Parathyroid adenoma (tissue), 2 donors: ENCODE results near the gene SERPINB6.
"Not testable (repeated sequence)": the region's sequence is repeated elsewhere in the genome, so short reads cannot be mapped to it uniquely, and the experiment has no call there.

Experiments
- H2AFZ ChIP-seq: fragments of 300-600 bp; sonication (generic); one replicate; pipeline ENCODE4 v1.7.0; 2017; ENCODE audit warnings: antibody characterized with exemption, mild to moderate bottlenecking
- H3K27ac ChIP-seq: fragments of 300-600 bp; sonication (generic); one replicate; pipeline ENCODE4 v1.7.0; 2017
- H3K27me3 ChIP-seq: fragments of 300-600 bp; sonication (generic); one replicate; pipeline ENCODE4 v1.7.0; 2017; ENCODE audit warnings: low read length; ENCODE audit not compliant: control insufficient read depth, insufficient read depth
- H3K36me3 ChIP-seq: fragments of 300-600 bp; sonication (generic); one replicate; pipeline ENCODE4 v1.7.0; 2017; ENCODE audit warnings: low read length; ENCODE audit not compliant: control insufficient read depth, insufficient read depth
- H3K4me1 ChIP-seq: fragments of 300-600 bp; sonication (generic); one replicate; pipeline ENCODE4 v1.7.0; 2017; ENCODE audit warnings: control low read depth
- H3K4me2 ChIP-seq: fragments of 300-600 bp; sonication (generic); one replicate; pipeline ENCODE4 v1.7.0; 2017; ENCODE audit warnings: low read length
- H3K4me3 ChIP-seq: fragments of 300-600 bp; sonication (generic); one replicate; pipeline ENCODE4 v1.7.0; 2017; ENCODE audit warnings: low read depth, low read length
- H3K79me2 ChIP-seq: fragments of 300-600 bp; sonication (generic); one replicate; pipeline ENCODE4 v1.7.0; 2017; ENCODE audit warnings: control low read depth
- H3K9ac ChIP-seq: fragments of 300-600 bp; sonication (generic); one replicate; pipeline ENCODE4 v1.7.0; 2017; ENCODE audit warnings: mild to moderate bottlenecking
- H3K9me3 ChIP-seq: fragments of 300-600 bp; sonication (generic); one replicate; pipeline ENCODE4 v1.7.0; 2017; ENCODE audit warnings: low read length; ENCODE audit not compliant: control insufficient read depth
- TF ChIP-seq, protein P1 (sequence below): fragments of 300-600 bp; sonication (generic); IDR thresholded peaks from one replicate; pipeline ENCODE4 v1.7.0; 2017; ENCODE audit warnings: antibody characterized with exemption, mild to moderate bottlenecking
- donor health status: primary hyperparathyroidism.

The SERPINB6 gene

DNA sequence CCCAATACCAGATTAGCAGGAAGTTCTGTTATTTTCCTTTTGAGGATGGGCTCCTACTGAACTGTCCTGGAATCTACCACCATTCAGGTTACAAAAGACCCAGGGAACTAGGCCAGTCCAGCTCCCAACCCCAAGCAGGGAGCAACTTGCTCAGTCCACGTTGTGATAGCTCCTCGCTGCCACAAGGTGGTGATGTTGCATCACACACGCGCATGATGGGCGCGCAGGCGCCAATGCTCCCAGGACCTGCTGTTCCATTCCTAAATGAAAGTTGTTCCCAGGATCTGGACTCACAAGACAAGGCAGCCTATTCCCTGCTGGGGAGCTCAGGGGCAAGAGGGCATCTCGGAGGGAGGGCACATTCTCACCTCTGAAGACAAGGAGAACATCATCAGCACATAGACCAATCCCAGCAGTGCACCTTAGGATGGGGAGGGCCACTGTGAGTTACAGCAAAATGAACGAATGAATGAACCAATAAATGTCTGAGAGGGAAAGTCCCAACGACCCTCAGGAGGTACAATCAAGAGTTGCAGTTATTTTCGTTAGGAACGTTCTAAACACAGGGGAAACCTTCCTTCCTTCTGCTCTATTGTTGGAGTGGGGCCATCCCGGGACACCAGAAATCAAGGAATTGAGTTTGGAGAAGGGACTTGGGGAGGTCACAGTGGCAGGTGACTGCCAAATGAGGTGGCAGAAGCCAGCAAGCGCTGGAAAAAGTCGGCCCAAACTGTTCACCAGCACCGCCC, 27.1 kb upstream of the SERPINB6 start:
- Histone ChIP-seq H3K27ac (peak overlapping the region; percentile 79), H2AFZ (peak overlapping the region; percentile 71), H3K4me2 (peak overlapping the region; percentile 99), H3K4me3 (peak overlapping the region; percentile 63)
- TF ChIP-seq, protein P1, sequence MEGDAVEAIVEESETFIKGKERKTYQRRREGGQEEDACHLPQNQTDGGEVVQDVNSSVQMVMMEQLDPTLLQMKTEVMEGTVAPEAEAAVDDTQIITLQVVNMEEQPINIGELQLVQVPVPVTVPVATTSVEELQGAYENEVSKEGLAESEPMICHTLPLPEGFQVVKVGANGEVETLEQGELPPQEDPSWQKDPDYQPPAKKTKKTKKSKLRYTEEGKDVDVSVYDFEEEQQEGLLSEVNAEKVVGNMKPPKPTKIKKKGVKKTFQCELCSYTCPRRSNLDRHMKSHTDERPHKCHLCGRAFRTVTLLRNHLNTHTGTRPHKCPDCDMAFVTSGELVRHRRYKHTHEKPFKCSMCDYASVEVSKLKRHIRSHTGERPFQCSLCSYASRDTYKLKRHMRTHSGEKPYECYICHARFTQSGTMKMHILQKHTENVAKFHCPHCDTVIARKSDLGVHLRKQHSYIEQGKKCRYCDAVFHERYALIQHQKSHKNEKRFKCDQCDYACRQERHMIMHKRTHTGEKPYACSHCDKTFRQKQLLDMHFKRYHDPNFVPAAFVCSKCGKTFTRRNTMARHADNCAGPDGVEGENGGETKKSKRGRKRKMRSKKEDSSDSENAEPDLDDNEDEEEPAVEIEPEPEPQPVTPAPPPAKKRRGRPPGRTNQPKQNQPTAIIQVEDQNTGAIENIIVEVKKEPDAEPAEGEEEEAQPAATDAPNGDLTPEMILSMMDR: peak; percentile 64
- not testable (repeated sequence) for H3K79me2 ChIP-seq, H3K9ac ChIP-seq, H3K27me3 ChIP-seq, H3K36me3 ChIP-seq, H3K9me3 ChIP-seq, H3K4me1 ChIP-seq

DNA sequence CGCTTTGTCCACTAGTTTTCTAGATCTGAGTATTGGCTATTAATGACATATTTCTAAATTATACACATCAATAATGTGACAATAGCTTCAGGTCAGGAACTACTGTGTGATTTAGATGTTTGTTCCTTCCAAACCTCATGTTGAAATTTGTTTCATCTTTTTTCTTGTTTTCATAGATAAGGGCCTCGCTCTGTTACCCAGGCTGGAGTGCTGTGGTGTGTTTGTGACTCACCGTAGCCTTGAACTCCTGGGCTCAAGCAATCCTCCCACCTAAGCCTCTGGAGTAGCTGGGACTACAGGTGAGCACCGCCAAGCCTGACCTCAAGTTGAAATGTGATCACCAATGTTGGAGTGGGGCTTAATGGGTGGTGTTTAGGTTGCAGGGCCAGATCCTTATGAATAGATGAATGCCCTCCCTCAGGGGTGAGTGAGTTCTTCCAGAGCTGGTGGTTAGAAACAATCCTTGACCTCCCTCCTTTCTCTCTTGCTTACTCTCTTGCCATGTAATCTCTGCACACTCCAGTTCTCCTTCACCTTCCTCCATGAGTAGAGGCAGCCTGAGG, 22.5 kb upstream of the SERPINB6 start:
- TF ChIP-seq, protein P1: no peak
- Histone ChIP-seq H2AFZ (no peak overlapping the region), H3K36me3 (no peaks in the 10 kb centered on the region), H3K9ac (no peak overlapping the region), H3K4me2 (no peak overlapping the region), H3K4me3 (no peak overlapping the region), H3K27ac (no peak overlapping the region), H3K4me1 (peaks cover 10% of the 10 kb centered on the region), H3K79me2 (peaks cover 4% of the 10 kb centered on the region), H3K9me3 (no peaks in the 10 kb centered on the region), H3K27me3 (no peaks in the 10 kb centered on the region)

DNA sequence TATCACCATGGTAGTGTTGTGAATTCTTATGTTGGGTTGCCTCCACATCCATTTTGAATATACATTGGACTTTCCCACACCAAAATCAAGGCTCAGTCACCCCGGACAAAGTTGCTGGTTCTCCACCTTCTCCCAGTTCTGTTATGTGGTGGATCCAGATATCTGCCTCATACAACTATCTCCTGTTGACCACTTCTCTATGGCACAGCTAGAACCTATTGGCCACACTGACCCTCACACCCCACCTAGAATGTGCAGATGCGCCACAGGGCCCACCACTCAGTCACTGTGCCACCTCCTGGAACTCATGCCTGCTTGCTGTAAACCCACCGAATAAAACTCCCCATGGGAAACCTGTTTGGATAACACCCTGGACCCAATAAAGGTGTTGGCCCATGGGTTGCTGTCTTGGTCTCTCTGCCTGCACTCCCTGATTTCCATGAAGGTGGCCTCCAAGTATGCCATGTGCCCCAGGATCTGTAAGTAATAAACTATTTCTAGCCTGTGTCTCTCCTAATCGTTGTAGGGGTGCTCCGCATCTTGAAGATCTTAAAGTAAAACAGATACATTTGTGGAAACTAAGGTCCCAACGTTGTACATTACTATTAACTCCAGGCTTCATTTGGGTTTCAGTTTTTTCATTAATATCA, 21.1 kb upstream of the SERPINB6 start:
- Histone ChIP-seq H2AFZ (no peak overlapping the region), H3K4me1 (peaks cover 12% of the 10 kb centered on the region), H3K4me3 (no peak overlapping the region), H3K27me3 (no peaks in the 10 kb centered on the region), H3K79me2 (peaks cover 4% of the 10 kb centered on the region), H3K36me3 (no peaks in the 10 kb centered on the region), H3K27ac (no peak overlapping the region), H3K9me3 (no peaks in the 10 kb centered on the region), H3K9ac (no peak overlapping the region), H3K4me2 (no peak overlapping the region)
- TF ChIP-seq, protein P1: no peak

DNA sequence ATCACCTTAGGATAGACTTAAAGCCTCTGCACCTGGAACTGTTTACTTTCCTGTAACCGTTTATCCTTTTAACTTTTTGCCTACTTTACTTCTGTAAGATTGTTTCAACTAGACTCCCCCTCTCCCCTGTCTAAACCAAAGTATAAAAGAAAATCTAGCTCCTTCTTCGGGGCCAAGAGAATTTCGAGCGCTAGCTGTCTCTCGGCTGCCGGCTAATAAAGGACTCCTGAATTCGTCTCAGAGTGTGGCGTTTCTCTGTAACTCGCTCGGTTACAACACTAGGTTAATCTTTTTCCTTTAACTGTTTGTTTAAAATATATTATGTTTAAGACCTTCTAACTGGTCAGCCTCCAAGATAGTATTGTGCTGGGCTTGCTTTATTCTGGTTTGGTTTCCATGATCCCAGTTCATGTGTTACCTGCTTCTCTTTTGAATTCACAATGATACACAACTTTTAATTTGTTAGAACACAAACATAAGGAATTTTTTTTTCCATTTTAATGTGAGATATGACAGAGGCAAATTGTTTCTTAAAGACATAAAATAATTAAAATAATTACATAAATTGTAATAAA, 19.7 kb upstream of the SERPINB6 start:
- no peaks in the 10 kb centered on the region for H3K36me3 ChIP-seq
- peaks cover 12% of the 10 kb centered on the region for H3K4me1 ChIP-seq
- H3K9me3 ChIP-seq: no peaks in the 10 kb centered on the region
- H3K4me2 ChIP-seq: peak overlapping the region; percentile 99
- H3K27ac ChIP-seq: peak overlapping the region; percentile 96
- H3K4me3 ChIP-seq: peak overlapping the region; percentile 98
- peak overlapping the region; percentile 84 for H2AFZ ChIP-seq
- no peak overlapping the region for H3K9ac ChIP-seq
- peaks cover 2% of the 10 kb centered on the region for H3K79me2 ChIP-seq
- H3K27me3 ChIP-seq: no peaks in the 10 kb centered on the region
- TF ChIP-seq, protein P1: no peak
